Stomach (tissue), 9 donors: ENCODE measurements around the gene CMTM7. TPM values are rescaled to one million over a fixed set of nuclear protein-coding genes. Genes with fewer than 3 reads are reported as not detected.

Experiments
- DNase-seq, 2 donors: peaks; one replicate each; pipeline versions ENCODE4 v3.0.0 to v3.0.0-alpha.2; 2013 to 2019
- H3K27ac ChIP-seq, 5 donors: fragments of 200-600 bp in 4 of 5; sonication (generic) in 4 of 5; one replicate each; pipeline ENCODE4 v1.5.1; 2013 to 2019; ENCODE audit warnings: mild to moderate bottlenecking in 1 of 5, moderate library complexity in 1 of 5
- H3K27me3 ChIP-seq, 3 donors: fragments of 200-600 bp; sonication (generic); one replicate each; pipeline ENCODE4 v1.5.1; 2017 to 2019; ENCODE audit warnings: mixed run types in 1 of 3
- H3K36me3 ChIP-seq, 4 donors: fragments of 200-600 bp; sonication (generic); 1 replicate in 3 of 4; 2 replicates in 1 of 4; pipeline ENCODE4 v1.5.1; 2016 to 2019
- H3K4me1 ChIP-seq, 4 donors: fragments of 200-600 bp; sonication (generic); one replicate each; pipeline ENCODE4 v1.5.1; 2016 to 2019
- H3K4me3 ChIP-seq, 4 donors: fragments of 200-600 bp; sonication (generic) in 3 of 4; one replicate each; pipeline ENCODE4 v1.5.1; 2016 to 2019; ENCODE audit warnings: mild to moderate bottlenecking in 1 of 4
- H3K9me3 ChIP-seq, 4 donors: fragments of 200-600 bp; sonication (generic); one replicate each; pipeline ENCODE4 v1.5.1; 2016 to 2019
- CTCF ChIP-seq, 7 experiments: fragments of 450-650 bp in 4 of 7; fragments of 200-600 bp in 3 of 7; sonication (generic) in 3 of 7; IDR thresholded peaks; one replicate each; pipeline ENCODE4 v1.5.1; 2016 to 2019; ENCODE audit warnings: antibody characterized with exemption in 7 of 7, control low read depth in 2 of 7, mild to moderate bottlenecking in 1 of 7
- EP300 ChIP-seq: sonication (generic); formaldehyde crosslinking; IDR thresholded peaks from one replicate; pipeline ENCODE4 v1.6.1; 2017; ENCODE audit warnings: antibody characterized with exemption
- POLR2A ChIP-seq, 4 donors: fragments of 450-650 bp; IDR thresholded peaks; one replicate each; pipeline ENCODE4 v1.6.1; 2016; ENCODE audit warnings: antibody characterized with exemption in 4 of 4, control low read depth in 2 of 4, mild to moderate bottlenecking in 1 of 4, moderate library complexity in 1 of 4
- POLR2AphosphoS5 ChIP-seq, 3 donors: sonication (generic); formaldehyde crosslinking; IDR thresholded peaks; one replicate each; pipeline ENCODE4 v1.6.1; 2016; ENCODE audit warnings: antibody characterized with exemption in 3 of 3
- WGBS, 5 donors: extraction: QIAGEN DNeasy Blood & Tissue Kit in 3 of 5; methylation state at CpG; one replicate each; pipeline versions ENCODE4 v1.1.5 to v1.1.7; 2013 to 2018; 5-methylcytosine and 5-hydroxymethylcytosine counted together
- intact Hi-C: fragments of 100-400 bp; cut with DNase I; formaldehyde crosslinking; loops from one replicate; pipeline ENCODE4 v1.15.1; 2023; ENCODE audit warnings: low total_unique reads
- polyA plus RNA-seq, 3 donors: library from polyadenylated mRNA; stranded (reverse); fragments of 200-250 nt; gene quantifications; one replicate each; pipeline ENCODE4 v1.2.3, GENCODE V29; 2013
- total RNA-seq, 5 donors: library from RNA; depleted of rRNA; stranded (reverse); fragments of >200 nt; gene quantifications; one replicate each; pipeline versions ENCODE4 v1.1.0 to v1.2.3, GENCODE V29; 2014 to 2016
- donor health status: healthy with polysubstance abuse.
- donor health status: Bipolar disorder and iron deficiency.
- donor health status: healthy.

Gene CMTM7
- total and polyA plus RNA-seq, 8 donors = 3.1 to 54.9 (median 7.4) TPM; not detected in 1

- DNase-seq = no peak
- H3K9me3 ChIP-seq = no peaks in the 10 kb centered on the region
- H3K36me3 ChIP-seq = no peaks in the 10 kb centered on the region
- H3K27ac ChIP-seq = no peak overlapping the region
- 96 to 99% (median 98%) methylated on average over 4 of the region's 4 CpGs for WGBS, 5 donors
- no peak overlapping the region for H3K4me3 ChIP-seq
- TF ChIP-seq POLR2A (IDR thresholded peaks at IDR 0.05) = no peak
- no peak for TF ChIP-seq EP300
- TF ChIP-seq CTCF (IDR thresholded peaks at IDR 0.05) = no peak
- no peak for TF ChIP-seq POLR2AphosphoS5 (IDR thresholded peaks at IDR 0.05)
- intact Hi-C loops = no loop called here
- no peaks in the 10 kb centered on the region for H3K27me3 ChIP-seq
- H3K4me1 ChIP-seq = peaks cover 0 to 33% (median 5%) of the 10 kb centered on the region in 4 donors
Observed at GRCh38 chr3:32434206-32434605, 42.6 kb downstream of the CMTM7 start.

GRCh38 chr3:32435911-32436815 lies 44.5 kb downstream of the CMTM7 start:
- Histone ChIP-seq H3K27me3 (no peaks in the 10 kb centered on the region), H3K27ac (no peak overlapping the region), H3K4me1 (peaks cover 0 to 29% (median 5%) of the 10 kb centered on the region in 4 donors), H3K4me3 (no peak overlapping the region), H3K36me3 (no peaks in the 10 kb centered on the region), H3K9me3 (no peaks in the 10 kb centered on the region)
- intact Hi-C loops = no loop called here
- TF ChIP-seq POLR2A (IDR thresholded peaks at IDR 0.05) (no peak), CTCF (IDR thresholded peaks at IDR 0.05) (no peak), POLR2AphosphoS5 (IDR thresholded peaks at IDR 0.05) (no peak), EP300 (no peak)
- 70 to 91% (median 86%) methylated on average over 4 of the region's 4 CpGs for WGBS, 5 donors
- DNase-seq = no peak

GRCh38 chr3:32436816-32437189 lies 45.1 kb downstream of the CMTM7 start:
- intact Hi-C loops = no loop called here
- 91 to 96% (median 95%) methylated on average over 4 of the region's 4 CpGs for WGBS, 5 donors
- no peak for DNase-seq
- no peak overlapping the region for H3K4me3 ChIP-seq
- no peak overlapping the region for H3K27ac ChIP-seq
- TF ChIP-seq CTCF (IDR thresholded peaks at IDR 0.05) = no peak
- no peak for TF ChIP-seq POLR2AphosphoS5 (IDR thresholded peaks at IDR 0.05)
- TF ChIP-seq POLR2A (IDR thresholded peaks at IDR 0.05) = no peak
- TF ChIP-seq EP300 = no peak
- H3K9me3 ChIP-seq = no peaks in the 10 kb centered on the region
- no peaks in the 10 kb centered on the region for H3K27me3 ChIP-seq
- H3K4me1 ChIP-seq = peaks cover 0 to 23% (median 5%) of the 10 kb centered on the region in 4 donors
- H3K36me3 ChIP-seq = peaks cover 0 to 3% (median 0%) of the 10 kb centered on the region in 4 donors

- H3K4me1 ChIP-seq = peaks cover 0 to 18% (median 2%) of the 10 kb centered on the region in 4 donors
- 88 to 94% (median 92%) methylated on average over 7 of the region's 7 CpGs for WGBS, 5 donors
- H3K36me3 ChIP-seq = peaks cover 0 to 6% (median 1%) of the 10 kb centered on the region in 4 donors
- TF ChIP-seq POLR2AphosphoS5 (IDR thresholded peaks at IDR 0.05) = no peak
- TF ChIP-seq CTCF (IDR thresholded peaks at IDR 0.05) = no peak
- TF ChIP-seq EP300 = no peak
- no peak for TF ChIP-seq POLR2A (IDR thresholded peaks at IDR 0.05)
- no peak overlapping the region for H3K27ac ChIP-seq
- no peak overlapping the region for H3K4me3 ChIP-seq
- no peak for DNase-seq
- H3K27me3 ChIP-seq = no peaks in the 10 kb centered on the region
- intact Hi-C loops = no loop called here
- H3K9me3 ChIP-seq = no peaks in the 10 kb centered on the region
Observed at GRCh38 chr3:32437896-32438295, 46.2 kb downstream of the CMTM7 start.
